ENCODE measurements around the gene STARD13. TPM values are rescaled to one million over a fixed set of nuclear protein-coding genes. Genes with fewer than 3 reads are reported as not detected.

The STARD13 gene
- total RNA-seq, 2 experiments from 2014 or later: 0.48 to 0.99 TPM

- Mint-ChIP-seq H3K36me3 (no peaks in the 10 kb centered on the region), H3K4me1 (ENCODE audit: low read depth) (peaks cover 4% of the 10 kb centered on the region), H3K9me3 (no peaks in the 10 kb centered on the region), H3K27ac (no peak overlapping the region), H3K27me3 (peaks cover 11% of the 10 kb centered on the region), H3K4me3 (no peak overlapping the region)
- CTCF ChIA-PET: no interaction called here
- no peak for DNase-seq
- POLR2A ChIA-PET: no interaction called here
- intact Hi-C loops (cut with micrococcal nuclease): no loop called here
These were observed 159.6 kb downstream of the STARD13 start for GRCh38 chr13:33125821-33126570.

- CTCF ChIA-PET: no interaction called here
- H3K27me3 Mint-ChIP-seq: peaks cover 12% of the 10 kb centered on the region
- DNase-seq: no peak
- peaks cover 4% of the 10 kb centered on the region for H3K4me1 Mint-ChIP-seq (ENCODE audit: low read depth)
- no peaks in the 10 kb centered on the region for H3K9me3 Mint-ChIP-seq
- H3K4me3 Mint-ChIP-seq: no peak overlapping the region
- intact Hi-C loops (cut with micrococcal nuclease): no loop called here
- POLR2A ChIA-PET: no interaction called here
- no peaks in the 10 kb centered on the region for H3K36me3 Mint-ChIP-seq
- H3K27ac Mint-ChIP-seq: no peak overlapping the region
These were observed 162.3 kb downstream of the STARD13 start for GRCh38 chr13:33123066-33123859.

- Mint-ChIP-seq H3K36me3 (no peaks in the 10 kb centered on the region), H3K4me3 (no peak overlapping the region), H3K9me3 (no peaks in the 10 kb centered on the region), H3K4me1 (ENCODE audit: low read depth) (no peaks in the 10 kb centered on the region), H3K27ac (no peak overlapping the region), H3K27me3 (peaks cover 12% of the 10 kb centered on the region)
- ChIA-PET CTCF (no interaction called here), POLR2A (no interaction called here)
- intact Hi-C loops (cut with micrococcal nuclease): no loop called here
- no peak for DNase-seq
These were observed 165.6 kb downstream of the STARD13 start for GRCh38 chr13:33119856-33120543.

DNA sequence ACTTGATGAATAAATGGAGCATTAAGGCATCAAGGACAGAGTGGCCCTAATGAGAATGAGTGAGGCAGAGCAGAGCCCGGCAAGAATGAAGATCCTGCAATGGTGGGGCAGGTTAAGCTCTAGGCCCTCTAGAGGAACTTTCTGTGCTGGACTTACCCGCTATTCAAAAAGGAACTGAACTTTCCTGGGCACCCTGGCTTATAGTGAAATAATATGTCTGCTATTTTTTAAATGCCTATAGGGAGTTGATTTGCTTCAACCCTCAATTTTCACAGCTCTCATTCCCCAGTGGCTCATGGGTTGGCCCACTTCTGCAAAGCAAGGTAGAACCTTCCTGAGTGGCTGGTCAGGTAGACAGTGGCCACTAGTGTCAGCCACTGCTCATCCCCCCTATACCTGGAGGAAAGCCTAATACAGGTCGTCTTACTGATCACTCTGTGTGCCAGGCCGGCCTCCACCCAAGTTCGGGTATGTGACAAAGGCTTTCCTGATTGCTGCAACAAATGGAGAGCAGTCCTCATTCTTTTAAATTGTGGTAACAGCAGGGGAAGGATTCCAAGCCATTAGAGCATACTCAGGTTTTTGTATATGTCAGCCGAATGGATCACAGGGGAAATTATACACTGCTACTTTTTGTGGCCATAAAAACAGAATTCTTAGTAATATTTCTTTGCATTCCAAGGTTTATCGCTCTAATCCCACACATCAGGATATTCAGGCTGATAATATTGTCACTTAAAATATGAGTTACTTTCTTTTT lies 166.4 kb downstream of the STARD13 start:
- no peak overlapping the region for H3K27ac Mint-ChIP-seq
- intact Hi-C loops (cut with micrococcal nuclease): no loop called here
- no peaks in the 10 kb centered on the region for H3K36me3 Mint-ChIP-seq
- no peaks in the 10 kb centered on the region for H3K4me1 Mint-ChIP-seq (ENCODE audit: low read depth)
- ChIA-PET POLR2A (no interaction called here), CTCF (no interaction called here)
- no peak for DNase-seq
- peaks cover 13% of the 10 kb centered on the region for H3K27me3 Mint-ChIP-seq
- no peaks in the 10 kb centered on the region for H3K9me3 Mint-ChIP-seq
- H3K4me3 Mint-ChIP-seq: no peak overlapping the region

DNA sequence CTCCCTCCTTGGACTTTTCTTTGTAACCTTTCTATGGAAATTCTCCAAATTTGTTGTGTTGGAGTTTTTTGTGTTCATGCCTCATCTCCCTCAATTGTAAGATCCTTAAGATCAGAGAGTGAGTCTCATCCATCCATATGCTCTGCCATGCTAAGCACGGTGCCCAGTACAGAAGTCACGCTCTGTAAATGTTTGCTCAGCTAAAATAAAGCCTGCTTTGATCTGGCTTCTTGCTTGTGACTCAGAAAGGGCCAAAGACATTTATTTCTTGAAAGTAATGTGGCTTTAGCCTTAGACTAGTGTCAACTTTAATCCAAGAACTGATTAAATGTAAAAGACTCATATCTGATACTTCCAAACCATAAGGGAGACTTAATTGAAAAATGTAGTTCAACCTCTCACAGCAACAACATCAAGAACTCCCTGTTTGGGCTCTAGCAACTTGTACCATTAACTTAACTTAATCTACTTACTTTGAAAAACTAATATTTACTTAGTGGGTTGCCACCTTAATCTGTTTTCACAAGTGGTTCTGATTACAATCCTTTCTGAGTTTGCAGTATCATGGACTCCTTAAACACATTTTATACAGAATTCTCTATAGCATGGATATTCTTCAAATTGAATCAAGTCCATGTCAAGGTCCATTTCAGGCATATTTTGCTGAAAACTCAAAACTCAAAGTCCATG lies 169.1 kb downstream of the STARD13 start:
- ChIA-PET CTCF (no interaction called here), POLR2A (no interaction called here)
- H3K4me1 Mint-ChIP-seq (ENCODE audit: low read depth): no peaks in the 10 kb centered on the region
- no peak overlapping the region for H3K27ac Mint-ChIP-seq
- no peaks in the 10 kb centered on the region for H3K9me3 Mint-ChIP-seq
- peaks cover 5% of the 10 kb centered on the region for H3K27me3 Mint-ChIP-seq
- no peaks in the 10 kb centered on the region for H3K36me3 Mint-ChIP-seq
- DNase-seq: no peak
- intact Hi-C loops (cut with micrococcal nuclease): no loop called here
- no peak overlapping the region for H3K4me3 Mint-ChIP-seq

DNA sequence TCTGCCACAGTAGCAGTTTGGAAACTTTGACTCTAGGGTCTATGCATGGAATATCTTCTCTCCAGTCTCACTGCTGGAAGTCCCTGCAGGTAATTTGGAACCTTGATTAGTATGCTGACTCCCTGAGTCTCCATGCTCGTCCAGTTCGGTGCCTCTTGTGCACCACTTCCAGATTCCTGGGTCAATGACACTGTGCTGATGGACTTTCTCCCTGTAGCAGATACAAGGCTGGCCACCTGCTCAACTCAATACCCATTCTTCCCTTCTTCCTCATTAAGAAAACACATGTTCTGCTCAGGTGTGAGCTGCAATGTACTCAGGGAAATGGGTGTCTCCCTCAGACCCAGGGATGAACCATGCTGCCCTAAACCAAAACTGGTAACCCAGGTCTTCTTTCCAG lies 170.3 kb downstream of the STARD13 start:
- DNase-seq: no peak
- intact Hi-C loops (cut with micrococcal nuclease): no loop called here
- POLR2A ChIA-PET: no interaction called here
- Mint-ChIP-seq H3K27ac (no peak overlapping the region), H3K36me3 (no peaks in the 10 kb centered on the region), H3K4me1 (ENCODE audit: low read depth) (no peaks in the 10 kb centered on the region), H3K9me3 (no peaks in the 10 kb centered on the region), H3K4me3 (no peak overlapping the region), H3K27me3 (peaks cover 5% of the 10 kb centered on the region)
- CTCF ChIA-PET: no interaction called here

- Mint-ChIP-seq H3K9me3 (no peaks in the 10 kb centered on the region), H3K36me3 (no peaks in the 10 kb centered on the region)
These were observed 171.4 kb downstream of the STARD13 start for GRCh38 chr13:33114146-33114545.

DNA sequence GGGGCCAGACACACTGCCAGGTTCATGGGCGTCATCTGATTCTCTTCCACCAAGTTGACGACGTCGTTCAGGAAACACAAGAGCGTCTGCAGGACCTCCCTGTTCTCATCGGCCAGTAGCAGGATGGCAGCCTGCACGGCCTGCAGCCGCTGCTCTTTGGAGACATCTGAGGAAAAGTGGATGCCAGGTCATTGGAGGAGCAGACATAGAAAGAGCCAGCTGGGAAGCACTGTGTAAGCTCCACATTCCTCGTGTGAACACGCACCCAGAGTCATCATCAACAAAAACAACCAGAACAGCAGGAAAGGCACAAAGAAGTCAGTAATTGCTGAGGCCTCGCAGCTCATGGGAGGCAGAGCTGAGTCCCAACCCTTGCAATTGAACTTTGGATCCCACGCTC lies 172.8 kb downstream of the STARD13 start:
- H3K36me3 Mint-ChIP-seq: no peaks in the 10 kb centered on the region
- ChIA-PET POLR2A (no interaction called here), CTCF (no interaction called here)
- no peaks in the 10 kb centered on the region for H3K9me3 Mint-ChIP-seq
- DNase-seq: no peak
- no peaks in the 10 kb centered on the region for H3K4me1 Mint-ChIP-seq (ENCODE audit: low read depth)
- H3K27me3 Mint-ChIP-seq: peaks cover 3% of the 10 kb centered on the region
- no peak overlapping the region for H3K4me3 Mint-ChIP-seq
- H3K27ac Mint-ChIP-seq: no peak overlapping the region
- intact Hi-C loops (cut with micrococcal nuclease): no loop called here

More at GRCh38 chr13:33114146-33114545, 171.4 kb downstream of the STARD13 start:
- no peak overlapping the region for H3K4me3 Mint-ChIP-seq
- DNase-seq: no peak
- intact Hi-C loops (cut with micrococcal nuclease): no loop called here
- no peaks in the 10 kb centered on the region for H3K4me1 Mint-ChIP-seq (ENCODE audit: low read depth)
- ChIA-PET CTCF (no interaction called here), POLR2A (no interaction called here)
- peaks cover 5% of the 10 kb centered on the region for H3K27me3 Mint-ChIP-seq
- no peak overlapping the region for H3K27ac Mint-ChIP-seq

GRCh38 chr13:33111414-33112110 lies 174.0 kb downstream of the STARD13 start:
- Mint-ChIP-seq H3K27ac (no peak overlapping the region), H3K4me3 (no peak overlapping the region), H3K27me3 (peaks cover 3% of the 10 kb centered on the region), H3K36me3 (no peaks in the 10 kb centered on the region), H3K4me1 (ENCODE audit: low read depth) (no peaks in the 10 kb centered on the region), H3K9me3 (no peaks in the 10 kb centered on the region)
- ChIA-PET POLR2A (no interaction called here), CTCF (no interaction called here)
- no peak for DNase-seq
- intact Hi-C loops (cut with micrococcal nuclease): no loop called here

- H3K27ac Mint-ChIP-seq: no peak overlapping the region
- no peaks in the 10 kb centered on the region for H3K4me1 Mint-ChIP-seq (ENCODE audit: low read depth)
- ChIA-PET POLR2A (no interaction called here), CTCF (no interaction called here)
- H3K4me3 Mint-ChIP-seq: no peak overlapping the region
- H3K36me3 Mint-ChIP-seq: no peaks in the 10 kb centered on the region
- H3K9me3 Mint-ChIP-seq: no peaks in the 10 kb centered on the region
- H3K27me3 Mint-ChIP-seq: peaks cover 5% of the 10 kb centered on the region
- no peak for DNase-seq
- intact Hi-C loops (cut with micrococcal nuclease): no loop called here
These were observed 174.7 kb downstream of the STARD13 start for GRCh38 chr13:33110713-33111413.

DNA sequence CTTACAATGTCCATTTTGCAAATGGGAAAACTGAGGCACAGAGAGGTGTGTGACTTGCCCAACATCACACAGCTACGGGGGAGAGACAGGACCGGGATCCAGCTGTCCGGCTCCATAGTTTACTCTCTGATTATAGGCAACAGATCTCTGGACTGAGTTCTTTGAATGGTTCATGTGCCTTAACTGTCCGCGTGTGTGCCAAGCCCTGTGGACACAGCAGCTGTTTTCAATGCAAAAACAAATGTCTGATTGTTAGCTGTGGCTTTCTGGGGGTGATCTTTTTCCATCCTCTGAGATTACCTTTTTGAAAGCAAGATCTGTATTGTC lies 175.2 kb downstream of the STARD13 start:
- ChIA-PET CTCF (no interaction called here), POLR2A (no interaction called here)
- Mint-ChIP-seq H3K4me1 (ENCODE audit: low read depth) (no peaks in the 10 kb centered on the region), H3K4me3 (no peak overlapping the region), H3K36me3 (no peaks in the 10 kb centered on the region), H3K9me3 (no peaks in the 10 kb centered on the region), H3K27me3 (peaks cover 8% of the 10 kb centered on the region), H3K27ac (no peak overlapping the region)
- no peak for DNase-seq
- intact Hi-C loops (cut with micrococcal nuclease): no loop called here
